DMS 273 (cell line): ENCODE data around the gene BLMH.

ENCODE experiments used
- DNase-seq: peaks from one replicate; lab custom pipeline; 2025; ENCODE audit not compliant: unreplicated experiment; lab: John Stamatoyannopoulos, UW

Gene BLMH

DNA sequence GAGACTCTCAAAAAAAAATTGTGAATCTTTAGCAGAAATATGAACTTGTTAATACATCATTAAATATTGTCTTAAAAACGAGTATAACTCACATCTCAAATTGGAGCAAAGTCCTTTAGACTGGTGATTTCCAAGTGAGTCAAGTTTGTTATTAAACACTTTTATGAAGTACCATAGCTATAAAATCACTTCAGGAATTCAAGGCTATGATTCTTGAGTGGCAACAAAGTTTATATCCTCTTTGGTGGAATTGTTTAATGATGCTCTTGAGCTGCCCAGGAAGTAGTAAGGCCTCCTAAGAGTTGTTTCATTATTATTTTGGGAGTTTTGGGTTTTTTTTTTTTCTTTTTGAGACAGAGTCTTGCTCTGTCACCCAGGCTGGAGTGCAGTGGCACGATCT, 16.7 kb upstream of the BLMH start:
- DNase-seq: no peak

DNA sequence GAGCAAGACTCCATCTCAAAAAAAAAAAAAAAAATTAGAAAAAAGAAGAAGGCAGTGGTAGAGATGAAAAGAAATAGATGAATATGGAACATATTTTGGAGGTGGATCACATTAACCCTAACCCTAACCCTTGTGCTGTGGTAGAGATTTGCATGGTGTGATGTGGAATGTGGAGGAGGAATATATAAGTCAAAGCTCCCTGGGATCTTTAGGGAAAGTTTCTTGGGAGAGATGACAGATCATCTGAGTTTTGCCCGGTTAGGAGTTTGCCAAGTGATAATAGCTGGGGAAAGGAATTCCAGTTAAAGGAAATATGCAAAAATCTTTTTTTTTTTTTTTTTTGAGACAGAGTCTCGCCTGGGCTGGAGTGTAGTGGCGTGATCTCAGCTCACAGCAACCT, 13.0 kb upstream of the BLMH start:
- DNase-seq: no peak

DNA sequence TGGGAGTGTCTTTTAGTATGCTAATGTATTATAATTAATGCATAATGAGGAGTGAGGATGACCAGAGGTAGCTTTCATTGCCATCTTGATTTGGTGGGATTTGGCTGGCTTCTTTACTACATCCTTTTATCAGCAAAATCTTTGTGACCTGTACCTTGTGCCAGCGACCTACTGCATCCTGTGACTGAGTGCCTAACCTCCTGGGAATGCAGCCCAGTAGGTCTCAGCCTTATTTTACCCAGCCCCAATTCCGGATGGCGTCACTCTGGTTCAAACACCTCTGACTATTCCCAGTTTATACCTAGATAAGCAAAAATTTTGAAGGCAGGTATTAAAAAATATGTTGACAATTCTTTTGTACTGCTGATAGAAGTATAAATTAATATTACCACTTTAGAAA, 10.5 kb upstream of the BLMH start:
- no peak for DNase-seq

DNA sequence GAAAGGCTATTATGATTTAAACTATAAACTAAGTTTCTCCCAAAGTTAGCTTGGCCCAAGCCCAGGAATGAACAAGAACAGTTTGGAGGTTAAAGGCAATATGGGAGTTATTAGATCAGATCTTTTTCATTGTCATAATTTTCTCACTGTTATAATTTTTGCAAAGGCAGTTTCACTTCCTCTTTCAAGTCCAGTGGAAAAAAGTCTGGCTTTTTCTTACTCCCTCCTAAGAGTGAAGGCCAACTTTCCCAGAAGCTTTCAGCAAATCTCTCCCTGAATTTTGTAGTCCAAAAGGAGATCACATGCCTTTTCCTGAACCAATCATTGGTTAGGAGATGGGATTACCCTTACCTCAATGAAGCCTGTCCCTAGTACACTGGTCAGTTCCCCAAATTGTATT, 9.1 kb upstream of the BLMH start:
- DNase-seq: no peak

DNA sequence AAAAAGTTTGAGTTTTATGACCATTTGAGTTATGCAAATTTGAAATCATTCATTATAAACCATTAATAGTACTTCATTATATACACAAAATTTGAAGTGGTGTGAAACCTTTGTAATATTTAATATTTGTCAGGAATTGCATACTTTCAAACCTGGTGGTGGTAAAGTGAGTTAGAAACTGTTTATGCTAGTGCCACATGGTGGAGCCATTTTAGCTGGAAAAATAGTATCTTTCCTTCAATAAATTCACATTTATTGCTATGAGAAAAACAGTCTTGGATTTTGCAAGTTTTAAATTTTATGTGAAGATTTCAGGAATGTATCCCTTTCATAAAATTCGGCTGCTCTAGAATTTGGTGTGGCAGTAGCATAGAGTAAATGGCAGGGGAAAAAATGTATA, 7.3 kb upstream of the BLMH start:
- DNase-seq: no peak

DNA sequence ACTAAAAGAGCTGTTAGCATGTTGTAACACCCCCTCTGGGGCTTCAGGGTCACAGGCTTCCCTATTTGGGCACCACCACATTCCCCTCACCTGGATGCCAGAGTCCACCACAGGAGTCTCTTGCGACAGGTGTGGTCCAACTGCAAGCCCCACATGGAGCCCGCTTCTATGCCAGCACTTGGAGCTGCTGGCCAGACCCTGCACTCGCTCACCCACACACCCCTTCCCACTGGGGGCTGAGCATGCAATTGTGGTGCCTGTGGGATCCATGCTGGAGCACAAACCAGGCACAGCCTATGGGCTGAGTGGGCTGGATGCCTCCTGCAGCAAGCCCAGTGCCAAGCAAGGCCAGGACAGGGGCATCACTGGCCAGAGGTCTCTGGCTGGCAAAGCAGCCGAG, 6.0 kb upstream of the BLMH start:
- DNase-seq: no peak

DNA sequence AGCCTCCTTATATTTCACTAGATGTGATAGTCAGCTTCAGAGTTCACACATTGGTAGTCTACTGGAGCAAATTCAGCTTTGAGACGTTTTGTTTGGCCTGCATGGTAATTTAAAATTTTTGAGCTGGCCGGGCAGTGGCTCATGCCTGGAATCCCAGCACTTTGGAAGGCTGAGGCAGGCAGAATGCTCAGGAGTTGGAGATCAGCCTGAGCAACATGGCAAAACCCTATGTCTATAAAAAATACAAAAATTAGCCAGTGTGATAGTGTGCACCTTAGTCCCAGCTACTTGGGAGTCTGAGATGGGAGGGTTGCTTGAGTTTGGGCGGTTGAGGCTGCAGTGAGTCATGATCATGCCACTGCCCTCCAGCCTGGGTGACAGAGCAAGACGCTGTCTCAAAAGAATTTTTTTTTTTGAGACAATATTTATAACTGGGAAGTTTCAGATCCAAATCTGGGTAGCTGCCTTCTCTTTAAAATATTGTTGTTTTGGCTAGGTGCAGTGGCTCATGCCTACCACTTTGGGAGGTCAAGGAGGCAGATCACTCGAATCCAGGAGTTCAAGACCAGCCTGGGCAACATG, 4.8 kb upstream of the BLMH start:
- DNase-seq: no peak

DNA sequence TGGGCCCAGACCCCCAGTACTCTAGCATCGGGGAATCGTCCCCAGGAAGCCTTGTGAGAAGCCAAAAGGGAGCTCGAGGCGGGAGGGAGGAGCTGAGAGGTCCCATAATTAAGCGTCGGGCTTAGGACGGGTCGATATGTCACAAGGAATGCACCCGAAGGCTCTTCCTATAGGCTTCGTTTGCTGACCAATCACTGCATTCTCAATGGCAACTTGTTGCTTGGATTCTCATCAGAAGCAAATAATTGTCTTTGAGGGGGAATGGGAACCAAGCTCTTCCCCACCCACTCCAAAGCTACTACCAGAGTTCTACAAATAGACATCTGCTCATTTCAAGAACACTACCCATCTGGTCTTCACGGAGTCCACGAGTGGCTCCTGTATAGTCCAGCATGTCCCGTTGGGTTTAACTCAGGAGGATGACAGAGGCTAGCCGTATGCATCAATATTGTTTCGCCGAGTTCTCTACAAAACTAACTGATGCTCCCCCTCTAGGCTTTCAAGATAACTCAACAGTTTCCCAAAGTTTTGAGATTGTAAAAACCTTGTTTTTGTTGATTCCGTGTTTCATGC, 628 bp upstream of the BLMH start:
- no peak for DNase-seq

DNA sequence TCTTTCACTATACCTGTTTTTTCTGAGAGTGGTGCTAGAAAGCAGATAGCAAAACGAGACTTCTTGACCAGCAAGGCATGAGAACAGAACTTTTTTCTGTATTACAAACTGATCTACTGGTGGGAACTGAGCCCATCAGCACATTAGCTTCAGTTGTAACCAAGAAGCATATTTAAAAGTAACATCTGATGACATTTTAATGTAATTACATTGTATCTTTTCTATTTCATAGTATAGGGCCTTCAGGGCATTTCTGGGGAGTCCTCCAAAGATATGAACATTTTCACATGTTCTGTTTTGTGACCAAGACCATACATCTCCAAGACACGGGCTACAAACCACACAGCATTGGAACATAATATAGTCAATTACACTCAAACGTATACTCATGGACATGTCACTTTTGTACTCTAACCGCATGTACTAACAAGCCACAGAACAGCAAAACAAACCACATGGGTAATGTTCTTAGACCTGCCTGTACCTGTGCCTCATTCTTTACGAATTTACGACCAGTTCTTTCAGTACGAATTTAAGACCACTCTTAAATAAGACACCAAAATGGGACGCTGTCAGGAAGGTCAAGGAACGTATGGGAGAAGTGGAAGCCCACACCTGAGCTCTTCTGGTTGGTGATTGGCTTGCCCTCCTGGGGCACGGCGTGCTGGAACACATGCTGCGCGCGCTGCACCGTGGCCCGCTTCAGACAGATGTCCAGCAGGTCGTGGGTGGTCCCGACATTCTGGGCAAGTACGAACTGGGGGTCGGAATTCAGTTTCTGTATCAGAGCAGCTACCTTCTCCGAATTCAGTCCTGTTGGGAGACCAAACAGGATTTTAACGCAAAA, 825 bp downstream of the BLMH start:
- peak; percentile 85 for DNase-seq

DNA sequence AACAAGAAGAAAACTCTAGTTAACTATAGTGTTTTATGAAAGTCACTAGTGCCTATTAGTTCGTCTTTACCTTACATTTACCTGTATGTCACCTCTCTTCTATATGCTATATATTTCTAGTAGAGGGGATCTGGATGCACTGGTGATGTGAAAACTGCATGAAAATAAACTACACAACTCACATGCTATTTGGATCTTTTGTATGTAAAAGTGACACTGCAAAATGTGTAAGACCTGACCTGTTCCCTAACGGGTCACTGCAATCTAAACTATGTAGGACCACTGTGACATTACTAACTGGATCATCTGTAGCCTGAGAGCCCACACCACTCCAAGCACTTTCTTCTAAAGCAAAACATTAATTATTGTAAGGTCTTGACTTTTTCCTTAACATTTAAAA, 1.7 kb downstream of the BLMH start:
- no peak for DNase-seq

DNA sequence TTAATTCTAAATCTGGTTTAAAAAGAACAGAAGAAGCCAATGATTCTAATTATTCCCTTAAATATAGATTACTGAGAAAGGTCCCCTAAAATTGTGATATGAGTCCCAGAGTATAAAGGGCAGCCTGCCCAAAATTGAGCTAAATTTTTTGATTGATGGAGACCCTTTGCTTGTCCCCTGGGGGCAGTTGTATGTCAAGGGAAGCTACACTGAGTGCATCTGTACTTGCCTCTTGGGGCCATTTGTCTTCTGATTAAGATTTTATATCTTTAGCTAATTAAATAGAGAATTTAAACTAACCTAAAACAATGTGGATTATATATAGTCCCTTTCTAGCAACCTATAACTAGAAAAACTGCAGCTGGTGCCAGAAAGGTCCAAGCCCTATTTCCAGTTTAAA, 12.6 kb downstream of the BLMH start:
- no peak for DNase-seq

DNA sequence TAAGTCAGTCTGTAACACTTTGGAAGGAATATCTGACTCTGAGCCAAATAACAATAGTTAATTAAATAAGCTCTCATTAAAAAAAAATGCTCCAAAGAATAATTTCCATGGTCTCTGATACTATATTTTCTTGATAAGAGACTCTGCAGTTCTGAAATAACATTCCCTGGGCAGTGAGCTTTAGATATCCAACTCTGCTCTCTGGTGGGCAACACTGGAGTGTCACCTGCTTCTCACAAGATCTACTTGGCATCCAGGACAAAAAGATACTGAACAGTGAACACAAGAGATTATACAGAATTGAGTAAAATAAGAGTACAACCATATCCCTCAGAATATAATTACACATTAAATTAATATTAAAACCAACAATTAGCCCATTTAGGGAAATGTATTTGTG, 13.7 kb downstream of the BLMH start:
- peak; percentile 43 for DNase-seq

DNA sequence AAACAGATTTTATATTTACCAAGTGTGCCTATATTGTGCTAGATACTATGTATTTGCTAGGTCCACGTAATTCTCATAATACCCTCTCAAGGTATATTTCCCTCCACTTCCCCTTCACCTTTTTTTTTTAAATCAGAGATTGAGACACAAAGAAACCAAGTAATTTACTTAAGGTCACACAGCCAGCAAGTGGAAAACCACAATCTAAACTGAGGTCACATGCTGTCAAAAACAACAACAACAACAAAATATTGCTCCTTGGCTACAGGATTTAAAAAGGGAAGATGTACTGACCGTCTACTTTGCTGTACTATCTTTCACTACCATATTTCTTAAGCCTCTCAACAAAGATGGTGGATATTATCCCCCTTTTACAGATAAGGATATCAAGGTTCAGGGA, 15.8 kb downstream of the BLMH start:
- no peak for DNase-seq

DNA sequence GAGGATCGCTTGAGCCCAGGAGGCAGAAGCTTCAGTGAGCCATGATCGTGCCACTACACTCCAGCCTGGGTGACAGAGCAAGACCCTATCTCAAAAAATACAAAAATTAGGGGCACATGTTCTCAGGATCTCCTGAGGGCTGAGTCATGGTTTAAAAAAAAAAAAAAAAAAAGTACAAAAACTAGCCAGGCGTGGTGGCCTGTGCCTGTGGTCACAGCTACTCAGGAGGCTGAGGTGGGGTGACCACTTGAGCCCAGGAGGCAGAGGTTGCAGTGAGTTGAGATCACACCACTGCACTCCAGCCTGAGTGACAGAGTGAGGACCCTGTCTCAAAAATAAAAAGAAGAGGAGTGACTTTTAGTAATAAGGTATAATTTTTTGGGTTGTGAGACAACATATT, 16.9 kb downstream of the BLMH start:
- DNase-seq: no peak

DNA sequence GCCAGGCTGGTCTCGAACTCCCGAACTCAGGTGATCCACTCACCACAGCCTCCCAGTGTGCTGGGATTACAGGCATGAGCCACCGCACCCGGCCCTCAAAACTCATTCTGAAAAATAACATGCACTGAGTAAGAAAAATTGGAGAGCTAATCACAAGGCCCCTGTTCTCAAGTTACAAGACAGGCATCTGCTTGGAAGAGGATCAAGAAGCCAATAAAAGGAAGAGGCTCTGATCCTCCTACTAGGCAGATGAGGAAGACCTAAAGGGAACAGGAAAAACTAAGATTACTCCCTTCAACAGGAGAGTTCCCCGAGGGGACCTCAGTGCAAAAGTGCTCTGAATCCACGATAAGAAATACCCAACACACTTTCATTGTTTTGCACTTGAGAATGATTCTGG, 18.4 kb downstream of the BLMH start:
- peak; percentile 14 for DNase-seq

DNA sequence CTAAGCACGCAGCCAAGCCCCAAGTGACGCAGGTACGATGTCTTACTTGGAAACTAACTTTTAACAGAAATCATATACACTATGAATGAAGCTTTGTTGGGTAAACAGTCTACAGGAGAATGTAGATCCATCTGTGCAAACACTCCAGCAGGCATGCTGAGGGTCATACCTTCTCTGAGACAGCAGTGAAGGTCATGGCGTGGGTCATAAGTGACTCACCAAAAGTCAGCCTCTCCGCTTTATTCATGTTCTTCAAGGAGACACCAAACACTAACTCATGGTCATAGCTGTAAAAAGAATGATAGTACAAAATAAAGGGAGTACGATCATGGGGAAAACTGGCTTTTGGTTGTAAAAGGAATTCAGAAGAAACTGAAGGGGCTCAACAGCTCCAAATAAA, 20.6 kb downstream of the BLMH start:
- DNase-seq: no peak

DNA sequence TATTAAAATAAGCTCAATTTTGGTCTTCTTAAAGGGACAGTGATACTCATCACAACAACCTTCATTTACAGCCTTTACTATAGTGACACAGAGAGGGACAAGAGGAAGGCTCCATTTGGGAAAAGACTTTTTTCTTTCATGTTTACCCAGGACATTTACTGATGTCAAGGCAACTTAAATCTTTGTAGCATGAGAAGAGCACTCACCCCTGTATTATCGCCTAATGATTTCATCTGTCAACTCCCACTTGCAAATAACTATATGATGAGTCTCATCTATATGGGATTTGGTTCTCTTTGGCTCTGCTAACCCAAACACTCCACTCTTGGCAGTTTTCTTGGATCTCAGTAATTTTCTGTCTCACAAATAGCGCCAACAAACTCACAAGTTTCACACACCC, 24.1 kb downstream of the BLMH start:
- DNase-seq: no peak

DNA sequence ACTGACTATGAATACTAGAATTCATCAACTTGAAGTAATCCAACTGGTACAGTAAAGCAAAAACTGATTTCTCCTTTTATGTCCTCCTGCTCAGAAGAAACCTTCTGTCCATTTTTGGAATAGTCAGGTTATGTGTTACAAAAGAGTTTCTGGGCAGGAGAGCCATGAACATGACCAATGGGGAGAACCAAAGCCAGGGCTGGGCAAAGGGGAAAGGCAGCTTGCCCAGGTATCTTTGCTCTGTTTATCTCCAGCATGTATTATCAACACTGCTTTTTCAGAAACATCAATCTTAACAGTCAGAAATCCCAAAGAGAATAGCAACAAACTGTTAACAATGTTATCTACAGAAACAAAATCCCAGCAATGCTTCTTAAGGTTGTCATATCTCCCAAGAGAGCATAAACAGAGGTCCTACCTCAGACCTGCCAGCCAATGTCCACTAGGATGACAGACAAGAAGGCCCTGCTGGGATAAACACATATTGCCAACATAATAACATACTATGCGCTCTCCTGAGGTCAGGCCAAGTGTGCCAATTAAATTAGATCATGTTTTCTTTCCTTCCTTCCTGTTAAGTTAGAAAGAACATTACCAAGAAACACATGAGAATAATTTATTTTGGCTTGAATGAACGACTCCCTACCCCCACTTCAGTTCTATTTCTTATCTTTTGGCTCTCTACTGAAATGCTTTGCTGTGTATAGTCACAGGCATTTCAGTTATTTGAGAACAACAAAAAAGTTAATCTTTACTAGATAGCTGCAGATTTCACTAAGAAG, 28.0 kb downstream of the BLMH start:
- no peak for DNase-seq

DNA sequence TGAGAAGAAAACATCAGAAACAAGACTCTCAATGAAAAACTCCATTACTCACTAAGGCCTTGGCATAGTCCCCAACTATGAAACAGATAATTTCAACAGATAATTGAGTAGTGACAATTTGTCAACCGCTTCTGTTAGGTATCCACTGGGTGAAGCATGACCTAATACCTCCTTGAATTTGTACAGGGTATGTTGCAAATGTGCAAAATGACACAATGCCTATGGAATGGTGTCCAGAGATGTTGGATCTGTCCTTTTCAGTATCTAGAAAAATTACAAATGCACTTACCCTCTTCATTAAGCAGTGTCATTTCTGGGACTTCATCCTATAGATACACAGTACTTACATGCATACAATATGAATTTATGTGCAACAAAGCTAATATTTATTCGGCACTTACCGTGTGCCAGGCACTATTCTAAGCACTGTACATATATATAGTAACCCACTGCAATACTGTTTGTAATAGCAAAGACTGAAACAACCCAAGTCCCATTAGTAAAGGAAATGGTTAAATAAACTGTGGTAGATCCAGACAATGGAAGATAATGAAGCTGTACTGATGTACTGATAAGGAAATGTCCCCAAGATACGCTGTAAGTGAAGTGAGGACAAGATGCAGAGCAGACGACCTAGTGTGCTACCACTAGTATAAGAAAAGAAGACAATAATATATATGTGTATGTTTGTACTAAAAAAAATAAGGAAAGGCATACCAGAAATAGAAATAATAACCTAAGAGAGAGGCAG, 34.8 kb downstream of the BLMH start:
- no peak for DNase-seq

DNA sequence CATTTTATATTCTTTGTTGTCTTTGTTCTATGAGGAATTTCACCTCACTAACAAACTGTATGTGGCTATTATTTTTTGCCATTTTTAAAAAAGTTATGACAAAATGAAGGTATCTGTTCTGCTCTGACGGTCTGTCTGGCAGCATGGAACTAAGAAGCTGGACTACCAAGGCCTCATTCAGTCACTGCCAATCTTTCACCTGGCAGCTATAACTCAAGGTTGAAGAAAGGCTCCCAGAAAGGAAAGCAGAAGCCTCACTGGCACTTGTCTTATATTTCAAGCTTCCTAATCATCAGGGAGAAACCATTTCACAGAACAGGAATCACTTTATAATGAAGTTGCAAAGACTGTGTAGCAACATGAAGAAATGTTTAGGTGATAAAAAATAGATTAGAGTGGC, 37.6 kb downstream of the BLMH start:
- DNase-seq: no peak

DNA sequence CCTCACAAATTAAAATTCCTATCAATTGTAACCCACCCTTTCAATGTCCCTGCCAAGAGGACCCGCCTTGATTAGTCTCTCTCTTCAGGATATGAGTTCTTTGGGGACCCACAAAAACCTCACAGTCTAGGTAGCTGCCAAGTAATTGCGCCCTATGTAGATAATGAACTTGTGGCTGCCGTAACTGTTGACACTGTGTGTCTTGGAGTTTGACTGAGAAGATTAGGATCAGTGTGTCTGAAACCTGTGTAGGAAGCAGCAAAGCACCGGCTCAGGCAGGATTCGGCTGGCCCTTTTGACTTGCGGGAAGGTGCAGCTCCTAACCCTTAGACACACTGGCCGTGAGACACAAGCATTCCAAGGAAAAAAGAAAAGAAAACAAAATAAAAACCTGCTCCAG, 38.4 kb downstream of the BLMH start:
- no peak for DNase-seq
